ENCODE results near the gene GALNT6. TPM values are rescaled to one million over a fixed set of nuclear protein-coding genes. Genes with fewer than 3 reads are reported as not detected.

Gene GALNT6
- total RNA-seq, 1 experiment from 2014 or later: 9.8 TPM

GRCh38 chr12:51382173-51382572 lies 9.0 kb downstream of the GALNT6 start:
- H3K27me3 Mint-ChIP-seq (ENCODE audit: low read depth): no peaks in the 10 kb centered on the region

More at GRCh38 chr12:51382173-51382572, 9.0 kb downstream of the GALNT6 start:
- Histone ChIP-seq H3K79me2 (ENCODE audit: insufficient read depth, low read length) (no peaks in the 10 kb centered on the region), H3K14ac (ENCODE audit: insufficient read depth, low read length) (no peak overlapping the region), H2AFZ (ENCODE audit: low read length) (no peak overlapping the region), H3K79me1 (ENCODE audit: insufficient read depth, low read depth, low read length, poor library complexity, severe bottlenecking) (no peaks in the 10 kb centered on the region), H3K9me3 (ENCODE audit: control insufficient read depth, low read depth, low read length) (no peaks in the 10 kb centered on the region), H2AK5ac (ENCODE audit: insufficient read length, low read length) (no peak overlapping the region), H2BK120ac (ENCODE audit: low read depth, low read length, poor library complexity, severe bottlenecking) (no peak overlapping the region), H3K4me2 (ENCODE audit: insufficient read depth, insufficient read length, low read length) (no peak overlapping the region), H3K56ac (ENCODE audit: insufficient read length, low read depth, low read length) (no peak overlapping the region), H2BK20ac (ENCODE audit: low read depth, low read length, poor library complexity, severe bottlenecking) (no peak overlapping the region), H3K23me2 (ENCODE audit: insufficient read length, low read depth, low read length, poor library complexity, severe bottlenecking) (peaks cover 2% of the 10 kb centered on the region), H3K18ac (ENCODE audit: insufficient read length, low read depth, low read length) (no peak overlapping the region), H3K4ac (ENCODE audit: low read depth, low read length) (no peak overlapping the region), H3T11ph (ENCODE audit: low read length) (no peak overlapping the region), H4K20me1 (ENCODE audit: control insufficient read depth, insufficient read depth, insufficient read length) (no peaks in the 10 kb centered on the region), H3K27me3 (ENCODE audit: insufficient read depth, low read length) (no peaks in the 10 kb centered on the region), H3K4me1 (ENCODE audit: insufficient read depth, low read length) (peaks cover 19% of the 10 kb centered on the region), H4K5ac (ENCODE audit: insufficient read length, low read depth, low read length) (no peak overlapping the region), H3K23ac (ENCODE audit: insufficient read length, low read depth, low read length) (no peak overlapping the region), H2BK5ac (ENCODE audit: insufficient read length, low read length) (no peak overlapping the region), H2BK12ac (ENCODE audit: insufficient read length, low read depth, low read length) (no peak overlapping the region), H2BK15ac (ENCODE audit: low read depth, low read length) (no peak overlapping the region), H4K91ac (ENCODE audit: insufficient read length, low read depth, low read length) (no peak overlapping the region), H4K8ac (replicated peaks; ENCODE audit: insufficient read length, low read depth, low read length) (no peak overlapping the region), H3K27ac (ENCODE audit: insufficient read length, low read depth, low read length) (no peak overlapping the region), H3K9ac (ENCODE audit: extremely low read depth, insufficient read length, low read length) (no peak overlapping the region)
- peaks cover 1 to 34% (median 32%) of the 10 kb centered on the region in 3 experiments; a peak in 6 of 7 replicates for H3K36me3 Mint-ChIP-seq (ENCODE audit: insufficient read depth in 1 of 3, low read depth in 3 of 3)
- no CpG with 5 or more reads among the region's 7 CpGs for WGBS (ENCODE audit: extremely low coverage, insufficient read length, low lambda C conversion rate)
- DNase-seq: no peak
- TF ChIP-seq CTCF (conservative IDR thresholded peaks at IDR 0.05): no peak
- peaks cover 38 to 39% of the 10 kb centered on the region in 2 experiments for H3K4me1 Mint-ChIP-seq
- no peaks in the 10 kb centered on the region for H3K9me3 Mint-ChIP-seq
- no peak overlapping the region for H3K4me3 Mint-ChIP-seq
- H3K27ac Mint-ChIP-seq: peak overlapping the region; percentile 27 to 56 (median 41); a peak in 5 of 7 replicates

Data from H9 (cell line).